A549 (cell line): ENCODE results near the gene CARD11. TPM values are rescaled to one million over a fixed set of nuclear protein-coding genes. Genes with fewer than 3 reads are reported as not detected.

Experiments used
- ATAC-seq, 2 experiments: fragments of 200-7000 bp in 1 of 2; fragments of >200 bp in 1 of 2; cut with Nextera tagmentation in 1 of 2; cut with Tn5 transposase in 1 of 2; 3 replicates each; pipeline versions ENCODE4 v1.8.0 to v1.9.1; 2018 to 2020; ENCODE audit warnings: mild to moderate bottlenecking in 1 of 2, moderate library complexity in 1 of 2
- CTCF ChIA-PET: fragments of 300-600 bp; sonication (Branson Sonifier 250); formaldehyde crosslinking; extraction: SDS; loops from one replicate; lab custom pipeline; 2021; ENCODE audit warnings: antibody characterized with exemption, inconsistent platforms; lab: Yijun Ruan, JAX
- POLR2A ChIA-PET: fragments of 350-600 bp; formaldehyde crosslinking; extraction: SDS; loops from one replicate; lab custom pipeline; 2021; ENCODE audit warnings: antibody characterized with exemption, inconsistent platforms; lab: Yijun Ruan, JAX
- DNase-seq, 2 experiments: peaks; one replicate each; pipeline versions ENCODE4 v3.0.0 to v3.0.0-alpha.2; 2011 to 2016; ENCODE audit warnings: low read depth in 1 of 2, low spot score in 1 of 2
- FAIRE-seq: peaks from 2 replicates; lab custom pipeline; 2011; peaks lifted over from hg19 to GRCh38; lab: Jason Lieb, UNC
- H3K27ac ChIP-seq, 2 experiments: fragments of >200 bp; sonication (Bioruptor Twin); formaldehyde crosslinking; 3 replicates each; pipeline ENCODE4 v1.5.1; 2016 to 2017
- H3K4me1 ChIP-seq: fragments of >200 bp; sonication (Bioruptor Twin); formaldehyde crosslinking; 3 replicates; pipeline ENCODE4 v1.6.1; 2016
- H3K4me2 ChIP-seq: fragments of >200 bp; sonication (Bioruptor Twin); formaldehyde crosslinking; 3 replicates; pipeline ENCODE4 v1.6.1; 2016
- H3K4me3 ChIP-seq: fragments of >200 bp; sonication (Bioruptor Twin); formaldehyde crosslinking; 3 replicates; pipeline ENCODE4 v1.5.1; 2016
- H3K9me3 ChIP-seq: fragments of >200 bp; sonication (Bioruptor Twin); formaldehyde crosslinking; 3 replicates; pipeline ENCODE4 v1.6.1; 2016
- CBX8 ChIP-seq: fragments of 200-600 bp; sonication (generic); IDR thresholded peaks from 2 replicates; pipeline ENCODE4 v1.6.1; 2016
- CEBPB ChIP-seq, 2 experiments: fragments of >200 bp in 1 of 2; sonication (Bioruptor Twin) in 1 of 2; formaldehyde crosslinking in 1 of 2; IDR thresholded peaks; 2 replicates each; pipeline ENCODE4 v1.6.1; 2012 to 2016
- CHD2 ChIP-seq: fragments of 150-350 bp; IDR thresholded peaks from 2 replicates; pipeline ENCODE4 v1.6.1; 2014; ENCODE audit warnings: low read length; ENCODE audit not compliant: partially characterized antibody
- CHD4 ChIP-seq: fragments of 200-600 bp; sonication (generic); IDR thresholded peaks from 2 replicates; pipeline ENCODE4 v1.6.1; 2016; ENCODE audit warnings: antibody characterized with exemption, mild to moderate bottlenecking, borderline replicate concordance
- E2F6 ChIP-seq: IDR thresholded peaks from 2 replicates; pipeline ENCODE4 v1.6.1; 2012; ENCODE audit warnings: low read depth, borderline replicate concordance
- EHF ChIP-seq: fragments of 250-450 bp; sonication (Bioruptor Pico); IDR thresholded peaks from 2 replicates; pipeline ENCODE4 v1.5.0; 2020; ENCODE audit warnings: mild to moderate bottlenecking
- EHMT2 ChIP-seq: fragments of 200-600 bp; sonication (generic); IDR thresholded peaks from 2 replicates; pipeline ENCODE4 v1.6.1; 2016; ENCODE audit warnings: antibody characterized with exemption, low read depth, mild to moderate bottlenecking, moderate library complexity
- ESRRA ChIP-seq: fragments of 150-350 bp; IDR thresholded peaks from 2 replicates; pipeline ENCODE4 v1.6.1; 2014; ENCODE audit warnings: mild to moderate bottlenecking, low read length, borderline replicate concordance
- FOSB ChIP-seq: fragments of 250-450 bp; sonication (Bioruptor Pico); IDR thresholded peaks from 2 replicates; pipeline ENCODE4 v1.5.0; 2020; ENCODE audit warnings: mild to moderate bottlenecking, moderate library complexity
- FOXS1 ChIP-seq: fragments of 250-450 bp; sonication (Bioruptor Pico); IDR thresholded peaks from 2 replicates; pipeline ENCODE4 v1.5.0; 2020; ENCODE audit warnings: mild to moderate bottlenecking, moderate library complexity
- HDAC2 ChIP-seq: fragments of 200-600 bp; sonication (generic); IDR thresholded peaks from 2 replicates; pipeline ENCODE4 v1.6.1; 2016
- HES2 ChIP-seq: fragments of >200 bp; sonication (Bioruptor Twin); formaldehyde crosslinking; IDR thresholded peaks from 2 replicates; pipeline ENCODE4 v1.6.1; 2016
- HEYL ChIP-seq: fragments of 250-450 bp; sonication (Bioruptor Pico); IDR thresholded peaks from 2 replicates; pipeline ENCODE4 v1.8.0; 2021; ENCODE audit warnings: mild to moderate bottlenecking, moderate library complexity
- HOXB13 ChIP-seq: fragments of 250-450 bp; sonication (Bioruptor Pico); IDR thresholded peaks from 2 replicates; pipeline ENCODE4 v1.5.0; 2020; ENCODE audit warnings: low read depth, mild to moderate bottlenecking, moderate library complexity
- JUN ChIP-seq, 2 experiments: fragments of >200 bp; sonication (Bioruptor Twin); formaldehyde crosslinking; IDR thresholded peaks; 2 replicates in 1 of 2; 3 replicates in 1 of 2; pipeline ENCODE4 v1.6.1; 2016 to 2017
- JUNB ChIP-seq: fragments of >200 bp; sonication (Bioruptor Twin); formaldehyde crosslinking; IDR thresholded peaks from 2 replicates; pipeline ENCODE4 v1.6.1; 2016
- KDM5A ChIP-seq: fragments of 200-600 bp; sonication (generic); IDR thresholded peaks from 2 replicates; pipeline ENCODE4 v1.6.1; 2016; ENCODE audit warnings: antibody characterized with exemption, mild to moderate bottlenecking
- MAX ChIP-seq: IDR thresholded peaks from 2 replicates; pipeline ENCODE4 v1.6.1; 2012
- NPAS2 ChIP-seq: fragments of 250-450 bp; sonication (Bioruptor Pico); IDR thresholded peaks from 2 replicates; pipeline ENCODE4 v1.8.0; 2022; ENCODE audit warnings: mild to moderate bottlenecking, moderate library complexity, borderline replicate concordance
- PBX3 ChIP-seq: IDR thresholded peaks from 2 replicates; pipeline ENCODE4 v1.6.1; 2012
- PHF8 ChIP-seq: fragments of 200-600 bp; sonication (generic); IDR thresholded peaks from 2 replicates; pipeline ENCODE4 v1.6.1; 2016; ENCODE audit warnings: low read depth, mild to moderate bottlenecking, antibody characterized with exemption, moderate library complexity, borderline replicate concordance
- POLR2A ChIP-seq: IDR thresholded peaks from 2 replicates; pipeline ENCODE4 v1.6.1; 2012; ENCODE audit warnings: mild to moderate bottlenecking, low read length
- POLR2AphosphoS2 ChIP-seq: conservative IDR thresholded peaks from 2 replicates; pipeline ENCODE4 v1.6.1; 2012; ENCODE audit warnings: low read length, improper control_type of control experiment, inconsistent platforms
- RARB ChIP-seq: fragments of 250-450 bp; sonication (Bioruptor Pico); IDR thresholded peaks from 2 replicates; pipeline ENCODE4 v1.8.0; 2021; ENCODE audit warnings: mild to moderate bottlenecking, moderate library complexity
- SMC3 ChIP-seq: fragments of >200 bp; sonication (Bioruptor Twin); formaldehyde crosslinking; IDR thresholded peaks from 3 replicates; pipeline ENCODE4 v1.6.1; 2018; ENCODE audit warnings: inconsistent platforms
- SREBF2 ChIP-seq: fragments of 450-650 bp; IDR thresholded peaks from 2 replicates; pipeline ENCODE4 v1.6.1; 2014; ENCODE audit warnings: mild to moderate bottlenecking, moderate library complexity
- TFCP2L1 ChIP-seq: fragments of 250-450 bp; sonication (Bioruptor Pico); IDR thresholded peaks from 2 replicates; pipeline ENCODE4 v1.5.0; 2021; ENCODE audit warnings: mild to moderate bottlenecking
- TP53 ChIP-seq: fragments of 250-450 bp; sonication (Bioruptor Pico); IDR thresholded peaks from 2 replicates; pipeline ENCODE4 v1.5.0; 2021; ENCODE audit warnings: mild to moderate bottlenecking, moderate library complexity
- ZC3H11A ChIP-seq: fragments of 450-650 bp; IDR thresholded peaks from 2 replicates; pipeline ENCODE4 v1.6.1; 2014; ENCODE audit warnings: antibody characterized with exemption, mild to moderate bottlenecking
- ZNF302 ChIP-seq: fragments of 250-450 bp; sonication (Bioruptor Pico); IDR thresholded peaks from 2 replicates; pipeline ENCODE4 v1.9.0; 2021; ENCODE audit warnings: inconsistent platforms, mild to moderate bottlenecking, moderate library complexity
- ZSCAN20 ChIP-seq: fragments of 250-450 bp; sonication (Bioruptor Pico); IDR thresholded peaks from 2 replicates; pipeline ENCODE4 v1.8.0; 2022; ENCODE audit warnings: mild to moderate bottlenecking, moderate library complexity
- WGBS: methylation state at CpG from one replicate; pipeline ENCODE4 v1.1.6; 2017; ENCODE audit errors: missing lambda C conversion rate; 5-methylcytosine and 5-hydroxymethylcytosine counted together
- polyA plus RNA-seq, 4 experiments: library from polyadenylated mRNA; depleted of rRNA in 3 of 4; stranded (reverse); fragments of >200 nt; fragmentation: RNase III in 1 of 4; extraction: RNeasy Plus Mini Kit Qiagen cat#74134 plus additional on column Dnase treatment in 1 of 4; gene quantifications; 2 replicates in 3 of 4; 3 replicates in 1 of 4; pipeline ENCODE4 v1.2.3, GENCODE V29; 2011 to 2017

Gene CARD11
- polyA plus RNA-seq, 2 of the 4 experiments (the other 2 are of a cell fraction): 0.48 to 1.1 TPM

GRCh38 chr7:3074459-3074821, 30.8 kb upstream of the CARD11 start:
- no peak for ATAC-seq
- Histone ChIP-seq H3K9me3 (peaks cover 13% of the 10 kb centered on the region), H3K4me3 (no peak overlapping the region), H3K27ac (no peak overlapping the region), H3K4me2 (no peak overlapping the region), H3K4me1 (no peaks in the 10 kb centered on the region)
- no peak for DNase-seq
- CTCF ChIA-PET: interaction anchor here (0.6 to 1.7 kb wide), 4 partner anchors 11 to 1557 kb away, joined by 3 to 5 read pairs (median 4); no protein-coding TSS in a partner anchor
- FAIRE-seq: no peak
- POLR2A ChIA-PET: no interaction called here
- WGBS: 49% methylated on average over 4 of the region's 4 CpGs
- TF ChIP-seq FOXS1 (CRISPR knock-in tag) (no peak), HDAC2 (no peak), CEBPB (IDR thresholded peaks at IDR 0.05) (no peak), PBX3 (no peak), ZSCAN20 (CRISPR knock-in tag) (no peak), PHF8 (no peak), HOXB13 (CRISPR knock-in tag) (no peak), CBX8 (no peak), TP53 (no peak), ZNF302 (CRISPR knock-in tag) (no peak)

GRCh38 chr7:3073763-3074458, 30.2 kb upstream of the CARD11 start:
- FAIRE-seq (no peak), ATAC-seq (peak in 1 of 2 experiments; percentile 57; a peak in 1 of 6 replicates), DNase-seq (no peak)
- WGBS: 32% methylated on average over 6 of the region's 6 CpGs
- H3K4me1 ChIP-seq: no peaks in the 10 kb centered on the region
- H3K9me3 ChIP-seq: peaks cover 13% of the 10 kb centered on the region
- ChIA-PET CTCF (interaction anchor here (0.6 to 1.9 kb wide), 5 partner anchors 10 to 1558 kb away, joined by 3 to 7 read pairs (median 4); no protein-coding TSS in a partner anchor), POLR2A (no interaction called here)
- TF ChIP-seq TFCP2L1 (no peak), E2F6 (no peak), HES2 (no peak), CHD4 (no peak), CHD2 (no peak), SREBF2 (no peak), NPAS2 (CRISPR knock-in tag) (no peak), FOSB (CRISPR knock-in tag) (no peak), MAX (no peak), JUN (IDR thresholded peaks at IDR 0.05) (no peak), KDM5A (no peak), TP53 (no peak), FOXS1 (CRISPR knock-in tag) (no peak)
- H3K4me3 ChIP-seq: no peak overlapping the region
- H3K27ac ChIP-seq: no peak overlapping the region
- H3K4me2 ChIP-seq: no peak overlapping the region

GRCh38 chr7:3070908-3071307, 27.2 kb upstream of the CARD11 start:
- Histone ChIP-seq H3K4me1 (no peaks in the 10 kb centered on the region), H3K4me2 (no peak overlapping the region), H3K4me3 (no peak overlapping the region), H3K27ac (no peak overlapping the region), H3K9me3 (peaks cover 9% of the 10 kb centered on the region)
- POLR2A ChIA-PET: no interaction called here
- no peak for TF ChIP-seq HEYL
- TF ChIP-seq RARB: no peak
- no peak for TF ChIP-seq SMC3
- TF ChIP-seq JUNB: no peak
- no peak for TF ChIP-seq ZSCAN20 (CRISPR knock-in tag)
- no peak for TF ChIP-seq EHF
- no peak for TF ChIP-seq CHD4
- no peak for TF ChIP-seq EHMT2
- TF ChIP-seq CBX8: no peak
- TF ChIP-seq POLR2A: no peak
- no peak for TF ChIP-seq ESRRA
- TF ChIP-seq ZC3H11A: no peak
- no peak for TF ChIP-seq POLR2AphosphoS2
- CTCF ChIA-PET: no interaction called here
- 34% methylated on average over 4 of the region's 4 CpGs for WGBS
- no peak for FAIRE-seq
- DNase-seq: no peak
- ATAC-seq: no peak
